Endothelial cell of umbilical vein (primary cell): ENCODE results near the gene SCAI.

ENCODE experiments used
- CTCF ChIP-seq, 2 donors: IDR thresholded peaks; 1 replicate in 1 of 2; 2 replicates in 1 of 2; pipeline ENCODE4 v1.5.1; 2011; ENCODE audit warnings: low read length in 2 of 2, mild to moderate bottlenecking in 2 of 2, moderate library complexity in 2 of 2, control low read depth in 1 of 2, inconsistent platforms in 1 of 2, low read depth in 1 of 2; ENCODE audit not compliant: insufficient read depth in 1 of 2; ENCODE audit errors: extremely low read depth in 1 of 2
- EZH2 ChIP-seq: IDR thresholded peaks from 2 replicates; pipeline ENCODE4 v1.6.1; 2012; ENCODE audit warnings: borderline replicate concordance, low read depth, mild to moderate bottlenecking, moderate library complexity, low read length, inconsistent platforms; ENCODE audit not compliant: severe bottlenecking
- GATA2 ChIP-seq: IDR thresholded peaks from 2 replicates; pipeline ENCODE4 v1.7.0; 2011; ENCODE audit warnings: low read depth, mild to moderate bottlenecking, moderate library complexity, mixed read lengths, low read length; ENCODE audit not compliant: insufficient read length, insufficient read depth
- MAX ChIP-seq: IDR thresholded peaks from 2 replicates; pipeline ENCODE4 v1.6.1; 2011; ENCODE audit not compliant: insufficient read depth, insufficient read length
- POLR2A ChIP-seq: IDR thresholded peaks from 2 replicates; pipeline ENCODE4 v1.6.1; 2012; ENCODE audit warnings: low read depth, mild to moderate bottlenecking, control low read depth, low read length

- no peak for TF ChIP-seq CTCF (IDR thresholded peaks at IDR 0.05; ENCODE audit: extremely low read depth in 1 of 2, insufficient read depth in 1 of 2, low read depth in 1 of 2, low read length in 2 of 2)
- TF ChIP-seq GATA2 = no peak
- TF ChIP-seq POLR2A = no peak
- no peak for TF ChIP-seq MAX
- TF ChIP-seq EZH2 = no peak
These were observed 201.4 kb downstream of the SCAI start for GRCh38 chr9:124941679-124942561.
